HUES48 (cell line): ENCODE measurements around the gene YAP1.

Experiments
- H3K27ac ChIP-seq: one replicate; pipeline ENCODE4 v1.7.0; 2013; ENCODE audit warnings: low read depth, low read length, inconsistent platforms
- H3K27me3 ChIP-seq: 2 replicates; pipeline ENCODE4 v1.6.1; 2013; ENCODE audit warnings: mild to moderate bottlenecking, low read length; ENCODE audit not compliant: control insufficient read depth, insufficient read depth
- H3K36me3 ChIP-seq: 2 replicates; pipeline ENCODE4 v1.6.1; 2013; ENCODE audit warnings: low read length; ENCODE audit not compliant: control insufficient read depth, insufficient read depth
- H3K4me1 ChIP-seq: 2 replicates; pipeline ENCODE4 v1.6.1; 2013; ENCODE audit warnings: mild to moderate bottlenecking, low read length; ENCODE audit not compliant: control insufficient read depth, insufficient read depth
- H3K4me3 ChIP-seq: 2 replicates; pipeline ENCODE4 v1.5.1; 2013; ENCODE audit warnings: mild to moderate bottlenecking, low read depth, low read length
- H3K9ac ChIP-seq: 2 replicates; pipeline ENCODE4 v1.6.1; 2013; ENCODE audit warnings: mild to moderate bottlenecking, low read depth, low read length, moderate library complexity
- H3K9me3 ChIP-seq: 2 replicates; pipeline ENCODE4 v1.6.1; 2013; ENCODE audit warnings: low read length; ENCODE audit not compliant: control insufficient read depth, insufficient read depth

YAP1 gene

GRCh38 chr11:102240502-102240901, 130.3 kb downstream of the YAP1 start:
- Histone ChIP-seq H3K27ac (no peak overlapping the region), H3K36me3 (no peaks in the 10 kb centered on the region), H3K9ac (no peak overlapping the region), H3K4me1 (peaks cover 10% of the 10 kb centered on the region; the same call in 1 of the 2 replicates), H3K9me3 (no peaks in the 10 kb centered on the region), H3K27me3 (no peaks in the 10 kb centered on the region), H3K4me3 (no peak overlapping the region)

- H3K4me3 ChIP-seq: no peak overlapping the region
- no peak overlapping the region for H3K27ac ChIP-seq
- H3K9ac ChIP-seq: no peak overlapping the region
- H3K36me3 ChIP-seq: no peaks in the 10 kb centered on the region
- H3K4me1 ChIP-seq: 0 out of 2 replicates have a peak, but pooled peaks cover 8% of the 10 kb centered on the region
- H3K27me3 ChIP-seq: no peaks in the 10 kb centered on the region
- H3K9me3 ChIP-seq: no peaks in the 10 kb centered on the region
Measured at GRCh38 chr11:102241026-102241425, 130.8 kb downstream of the YAP1 start.

GRCh38 chr11:102243399-102243884, 133.2 kb downstream of the YAP1 start:
- no peaks in the 10 kb centered on the region for H3K9me3 ChIP-seq
- H3K4me3 ChIP-seq: no peak overlapping the region
- no peak overlapping the region for H3K27ac ChIP-seq
- H3K9ac ChIP-seq: no peak overlapping the region
- H3K36me3 ChIP-seq: no peaks in the 10 kb centered on the region
- H3K4me1 ChIP-seq: 0 out of 2 replicates have a peak, but pooled peaks cover 1% of the 10 kb centered on the region
- no peaks in the 10 kb centered on the region for H3K27me3 ChIP-seq

- Histone ChIP-seq H3K9ac (no peak overlapping the region), H3K4me3 (no peak overlapping the region), H3K27me3 (no peaks in the 10 kb centered on the region), H3K36me3 (no peaks in the 10 kb centered on the region), H3K4me1 (no peaks in the 10 kb centered on the region), H3K27ac (no peak overlapping the region), H3K9me3 (no peaks in the 10 kb centered on the region)
Measured at GRCh38 chr11:102244681-102245409, 134.6 kb downstream of the YAP1 start.

DNA sequence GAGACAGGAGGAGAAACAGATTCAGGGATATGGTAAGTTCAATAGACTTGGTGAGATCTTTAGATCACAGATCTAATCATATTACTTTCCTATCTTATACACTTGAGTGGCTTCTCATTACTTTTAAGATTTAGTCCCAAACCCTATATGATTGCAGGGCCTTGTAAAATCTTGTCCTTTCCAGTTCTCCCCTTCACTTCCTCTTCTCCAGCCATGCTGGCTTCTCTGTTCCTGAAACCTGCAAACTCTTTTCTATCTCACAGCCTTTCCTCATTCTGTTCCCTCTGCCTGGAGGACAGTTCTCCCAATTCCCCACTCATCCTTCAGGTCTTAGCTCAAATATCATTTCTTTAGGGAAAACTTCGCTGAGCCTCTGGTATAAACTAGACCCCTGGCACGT, 141.2 kb downstream of the YAP1 start:
- Histone ChIP-seq H3K4me1 (no peaks in the 10 kb centered on the region), H3K27ac (no peak overlapping the region), H3K9me3 (no peaks in the 10 kb centered on the region), H3K9ac (no peak overlapping the region), H3K36me3 (no peaks in the 10 kb centered on the region), H3K27me3 (no peaks in the 10 kb centered on the region), H3K4me3 (no peak overlapping the region)

DNA sequence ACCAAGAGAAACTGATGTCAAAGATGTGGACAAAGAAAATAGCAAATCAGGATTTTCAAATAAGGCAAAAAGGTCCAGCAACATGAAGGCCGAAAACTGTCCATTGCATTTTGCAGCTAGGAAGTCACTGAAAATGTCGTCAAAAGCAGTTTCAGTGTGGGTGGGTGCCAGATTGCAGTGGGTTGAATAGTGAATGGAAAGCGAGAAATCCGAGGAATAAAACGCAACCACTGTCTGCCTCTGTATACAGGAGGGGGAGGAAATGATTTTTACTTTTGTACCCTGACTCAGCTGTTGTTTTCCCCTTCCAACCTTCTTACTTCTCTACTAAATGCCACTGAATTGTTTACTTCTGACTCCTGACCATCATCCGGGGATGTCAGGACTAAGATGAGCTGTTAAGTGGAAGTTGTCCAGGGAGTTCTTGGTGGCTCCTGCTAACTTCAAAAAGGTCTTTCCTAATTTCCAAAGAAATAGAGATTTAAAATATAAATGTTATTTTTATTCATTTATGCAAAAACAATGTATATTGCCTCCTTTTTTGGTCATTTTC, 142.2 kb downstream of the YAP1 start:
- Histone ChIP-seq H3K4me3 (no peak overlapping the region), H3K9me3 (no peaks in the 10 kb centered on the region), H3K9ac (no peak overlapping the region)

DNA sequence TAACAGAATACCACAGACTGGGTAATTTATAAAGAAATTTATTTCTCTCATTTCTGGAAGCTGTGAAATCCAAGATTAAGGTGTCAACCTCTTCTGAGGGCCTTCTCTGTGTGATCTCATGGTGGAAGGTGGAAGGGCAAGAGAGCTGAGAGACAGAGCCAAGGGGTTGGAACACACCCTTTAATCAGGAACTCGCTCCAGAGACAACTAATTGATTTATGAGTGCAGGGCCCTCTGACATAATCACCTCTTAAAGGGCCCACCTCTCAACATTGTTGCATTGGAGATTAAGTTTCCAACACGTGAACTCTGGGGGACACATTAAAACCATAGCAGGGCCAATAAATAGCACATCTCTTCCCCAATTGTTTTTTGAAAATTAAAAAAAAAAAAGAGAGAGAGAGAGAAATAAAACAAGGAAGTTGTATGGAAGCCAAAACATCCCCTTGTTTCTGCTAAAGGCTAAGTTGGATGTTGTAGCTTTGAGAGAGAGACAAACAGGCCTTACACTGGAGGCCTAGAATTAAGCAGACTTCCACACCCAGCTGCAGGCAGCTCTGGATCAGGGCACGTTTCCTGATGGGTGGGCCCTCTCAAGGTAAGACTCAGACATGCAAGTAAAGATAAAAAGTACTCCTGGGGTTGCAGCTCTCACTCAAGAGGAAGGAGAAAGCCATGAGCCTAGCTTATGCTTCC, 142.9 kb downstream of the YAP1 start:
- Histone ChIP-seq H3K9ac (no peak overlapping the region), H3K9me3 (no peaks in the 10 kb centered on the region), H3K4me3 (no peak overlapping the region), H3K4me1 (no peaks in the 10 kb centered on the region), H3K27ac (no peak overlapping the region), H3K27me3 (no peaks in the 10 kb centered on the region), H3K36me3 (no peaks in the 10 kb centered on the region)

More for the DNA sequence above, 142.2 kb downstream of the YAP1 start:
- Histone ChIP-seq H3K27me3 (no peaks in the 10 kb centered on the region), H3K27ac (no peak overlapping the region), H3K36me3 (no peaks in the 10 kb centered on the region), H3K4me1 (no peaks in the 10 kb centered on the region)

GRCh38 chr11:102254047-102254446, 143.8 kb downstream of the YAP1 start:
- Histone ChIP-seq H3K27ac (no peak overlapping the region), H3K4me1 (no peaks in the 10 kb centered on the region), H3K9ac (no peak overlapping the region), H3K4me3 (no peak overlapping the region), H3K36me3 (no peaks in the 10 kb centered on the region), H3K27me3 (no peaks in the 10 kb centered on the region), H3K9me3 (no peaks in the 10 kb centered on the region)

DNA sequence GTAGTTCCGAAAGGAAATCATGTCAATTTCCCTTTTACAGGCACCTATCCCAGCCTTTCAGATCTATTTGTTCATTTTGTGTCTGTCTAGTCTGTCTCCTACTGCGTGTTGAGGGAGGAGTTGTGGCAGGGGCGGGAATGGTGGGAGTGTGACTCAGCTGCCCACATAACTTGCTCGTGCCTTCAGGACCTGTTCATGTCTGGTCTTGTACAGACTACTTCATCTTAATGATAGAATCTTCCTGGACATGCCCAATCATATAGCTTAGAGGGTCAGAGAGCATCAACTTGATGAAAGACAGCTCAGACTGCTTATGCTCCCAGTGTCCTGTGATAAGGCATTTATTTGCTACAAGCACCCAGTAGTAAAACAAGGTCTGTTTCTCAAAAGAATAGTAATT, 146.0 kb downstream of the YAP1 start:
- Histone ChIP-seq H3K4me3 (no peak overlapping the region), H3K27ac (no peak overlapping the region), H3K4me1 (no peaks in the 10 kb centered on the region)

GRCh38 chr11:102260241-102260640, 150.0 kb downstream of the YAP1 start:
- Histone ChIP-seq H3K27ac (no peak overlapping the region), H3K36me3 (no peaks in the 10 kb centered on the region), H3K4me1 (no peaks in the 10 kb centered on the region), H3K27me3 (no peaks in the 10 kb centered on the region), H3K9ac (no peak overlapping the region), H3K4me3 (no peak overlapping the region), H3K9me3 (no peaks in the 10 kb centered on the region)

More for the DNA sequence above, 146.0 kb downstream of the YAP1 start:
- Histone ChIP-seq H3K36me3 (no peaks in the 10 kb centered on the region), H3K9me3 (no peaks in the 10 kb centered on the region), H3K27me3 (no peaks in the 10 kb centered on the region), H3K9ac (no peak overlapping the region)
